Stimulated activated CD4-positive, alpha-beta T cell treated with anti-CD3 and anti-CD28 coated beads, Interleukin-4, amount 100 ng/mL, for 4 hours (primary cell): ENCODE measurements around the gene MFSD12.
"Not testable (repeated sequence)": the region's sequence is repeated elsewhere in the genome, so short reads cannot be mapped to it uniquely, and the experiment has no call there.

Experiments used
- DNase-seq, 2 experiments: peaks; one replicate each; pipeline ENCODE4 v3.0.0-alpha.2; 2020

The MFSD12 gene

GRCh38 chr19:3536429-3537100, 20.8 kb downstream of the MFSD12 start:
- no peak for DNase-seq

GRCh38 chr19:3535981-3536380, 21.4 kb downstream of the MFSD12 start:
- DNase-seq, result no peak

GRCh38 chr19:3535563-3535965, 21.8 kb downstream of the MFSD12 start:
- DNase-seq, result no peak

GRCh38 chr19:3535235-3535535, 22.2 kb downstream of the MFSD12 start:
- DNase-seq, result no peak

- DNase-seq, result no peak
These were observed 22.8 kb downstream of the MFSD12 start for GRCh38 chr19:3534375-3535234.

- no peak for DNase-seq
These were observed 23.7 kb downstream of the MFSD12 start for GRCh38 chr19:3533563-3534216.

GRCh38 chr19:3533033-3533432, 24.4 kb downstream of the MFSD12 start:
- no peak for DNase-seq

GRCh38 chr19:3532154-3532786, 25.1 kb downstream of the MFSD12 start:
- DNase-seq, result no peak

GRCh38 chr19:3531716-3532115, 25.7 kb downstream of the MFSD12 start:
- no peak for DNase-seq

GRCh38 chr19:3530389-3530788, 27.0 kb downstream of the MFSD12 start:
- no peak for DNase-seq

- not testable (repeated sequence) for DNase-seq
These were observed 28.1 kb downstream of the MFSD12 start for GRCh38 chr19:3529299-3529698.

GRCh38 chr19:3528539-3529211, 28.7 kb downstream of the MFSD12 start:
- no peak for DNase-seq

- no peak for DNase-seq
These were observed 29.3 kb downstream of the MFSD12 start for GRCh38 chr19:3528080-3528479.

GRCh38 chr19:3527238-3527910, 30.0 kb downstream of the MFSD12 start:
- no peak for DNase-seq

GRCh38 chr19:3526507-3527237, 30.7 kb downstream of the MFSD12 start:
- DNase-seq, result no peak

GRCh38 chr19:3524904-3525451, 32.4 kb downstream of the MFSD12 start:
- DNase-seq, result no peak

- no peak for DNase-seq
These were observed 33.1 kb downstream of the MFSD12 start for GRCh38 chr19:3524078-3524842.

- no peak for DNase-seq
These were observed 33.9 kb downstream of the MFSD12 start for GRCh38 chr19:3523361-3524077.

- DNase-seq, result no peak
These were observed 34.7 kb downstream of the MFSD12 start for GRCh38 chr19:3522421-3523360.
